HG03354 (cell line): ENCODE measurements around the gene CEBPE.

Experiments used
- ATAC-seq: cut with Tn5 transposase; IDR thresholded peaks from one replicate; pipeline ENCODE4 v1.9.1; 2021; ENCODE audit warnings: mild to moderate bottlenecking; ENCODE audit not compliant: unreplicated experiment, poor library complexity, severe bottlenecking

The CEBPE gene

GRCh38 chr14:23089498-23090253 is 29.4 kb downstream of the CEBPE start:
- no peak for ATAC-seq

- no peak for ATAC-seq
Measured at GRCh38 chr14:23086565-23086964, 32.5 kb downstream of the CEBPE start.

- no peak for ATAC-seq
Measured at GRCh38 chr14:23085458-23085857, 33.6 kb downstream of the CEBPE start.

GRCh38 chr14:23080474-23080873 is 38.6 kb downstream of the CEBPE start:
- no peak for ATAC-seq

GRCh38 chr14:23079716-23080115 is 39.3 kb downstream of the CEBPE start:
- ATAC-seq, result no peak

- no peak for ATAC-seq
Measured at GRCh38 chr14:23078692-23079116, 40.4 kb downstream of the CEBPE start.

- ATAC-seq, result no peak
Measured at GRCh38 chr14:23077962-23078361, 41.1 kb downstream of the CEBPE start.

- no peak for ATAC-seq
Measured at GRCh38 chr14:23076785-23077408, 42.2 kb downstream of the CEBPE start.

GRCh38 chr14:23074906-23075305 is 44.1 kb downstream of the CEBPE start:
- ATAC-seq, result no peak

GRCh38 chr14:23071921-23072539 is 47.0 kb downstream of the CEBPE start:
- no peak for ATAC-seq

GRCh38 chr14:23071244-23071920 is 47.7 kb downstream of the CEBPE start:
- ATAC-seq, result peak; percentile 89

GRCh38 chr14:23070262-23071129 is 48.6 kb downstream of the CEBPE start:
- no peak for ATAC-seq

- no peak for ATAC-seq
Measured at GRCh38 chr14:23069413-23069806, 49.6 kb downstream of the CEBPE start.

- ATAC-seq, result peak; percentile 80
Measured at GRCh38 chr14:23068789-23069412, 50.2 kb downstream of the CEBPE start.

- no peak for ATAC-seq
Measured at GRCh38 chr14:23067847-23068788, 50.9 kb downstream of the CEBPE start.
